Measurements from ENCODE around the gene HSD17B14.

- TF ChIP-seq GATA2 (IDR thresholded peaks at IDR 0.05; ENCODE audit: low read depth, low read length) = no peak
- no peak for TF ChIP-seq GATA3 (IDR thresholded peaks at IDR 0.05; ENCODE audit: low read depth, low read length)
Observed at GRCh38 chr19:48818234-48818820, 18.0 kb downstream of the HSD17B14 start.
